ENCODE measurements around the gene MYH9.

DNA sequence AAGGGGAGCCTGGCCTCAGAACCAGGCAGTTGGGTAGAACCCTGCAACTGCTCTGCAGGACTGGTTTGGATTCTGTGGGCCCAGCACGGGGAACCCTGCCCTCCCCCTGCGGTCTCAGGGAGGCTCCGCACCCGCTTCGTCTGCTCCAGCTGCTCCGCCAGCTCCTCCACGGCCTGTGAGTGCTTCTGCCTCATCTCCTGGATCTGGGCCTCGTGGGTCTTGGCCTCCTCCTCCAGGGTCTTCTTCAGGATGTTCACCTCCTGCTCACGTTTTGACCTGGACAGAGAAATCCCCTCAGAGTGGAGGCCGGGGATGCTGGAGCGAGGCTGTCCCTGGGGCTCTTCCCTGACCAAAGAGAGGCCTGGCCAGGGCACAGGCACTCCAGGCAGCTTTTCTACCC is 93.0 kb downstream of the MYH9 start:
- TF ChIP-seq, protein P1, sequence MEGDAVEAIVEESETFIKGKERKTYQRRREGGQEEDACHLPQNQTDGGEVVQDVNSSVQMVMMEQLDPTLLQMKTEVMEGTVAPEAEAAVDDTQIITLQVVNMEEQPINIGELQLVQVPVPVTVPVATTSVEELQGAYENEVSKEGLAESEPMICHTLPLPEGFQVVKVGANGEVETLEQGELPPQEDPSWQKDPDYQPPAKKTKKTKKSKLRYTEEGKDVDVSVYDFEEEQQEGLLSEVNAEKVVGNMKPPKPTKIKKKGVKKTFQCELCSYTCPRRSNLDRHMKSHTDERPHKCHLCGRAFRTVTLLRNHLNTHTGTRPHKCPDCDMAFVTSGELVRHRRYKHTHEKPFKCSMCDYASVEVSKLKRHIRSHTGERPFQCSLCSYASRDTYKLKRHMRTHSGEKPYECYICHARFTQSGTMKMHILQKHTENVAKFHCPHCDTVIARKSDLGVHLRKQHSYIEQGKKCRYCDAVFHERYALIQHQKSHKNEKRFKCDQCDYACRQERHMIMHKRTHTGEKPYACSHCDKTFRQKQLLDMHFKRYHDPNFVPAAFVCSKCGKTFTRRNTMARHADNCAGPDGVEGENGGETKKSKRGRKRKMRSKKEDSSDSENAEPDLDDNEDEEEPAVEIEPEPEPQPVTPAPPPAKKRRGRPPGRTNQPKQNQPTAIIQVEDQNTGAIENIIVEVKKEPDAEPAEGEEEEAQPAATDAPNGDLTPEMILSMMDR (IDR thresholded peaks at IDR 0.05), result no peak
- TF ChIP-seq POLR2A (IDR thresholded peaks at IDR 0.05), result no peak

Measured in heart left ventricle (tissue), 13 donors.